Panc1 (cell line): ENCODE data around the gene SNPH. TPM values are rescaled to one million over a fixed set of nuclear protein-coding genes. Genes with fewer than 3 reads are reported as not detected.
"Not testable (repeated sequence)": the region's sequence is repeated elsewhere in the genome, so short reads cannot be mapped to it uniquely, and the experiment has no call there.

Source experiments
- ATAC-seq: fragments of 200-7000 bp; cut with Tn5 transposase; 2 replicates; pipeline ENCODE4 v1.9.1; 2020; ENCODE audit warnings: mild to moderate bottlenecking, moderate library complexity
- BruUV-seq: library from RNA; stranded (reverse); fragments of 400-500 nt; replicated peaks from 2 replicates; lab custom pipeline; 2021; lab: Mats Ljungman, UMichigan
- CTCF ChIA-PET: fragments of 300-600 bp; sonication (Branson Sonifier 250); formaldehyde crosslinking; loops from one replicate; lab custom pipeline; 2022; ENCODE audit warnings: antibody characterized with exemption; lab: Charles Lee
- POLR2A ChIA-PET: fragments of 300-600 bp; sonication (Branson Sonifier 250); formaldehyde crosslinking; loops from one replicate; lab custom pipeline; 2022; ENCODE audit warnings: antibody characterized with exemption; lab: Charles Lee
- DNase-seq: peaks from one replicate; pipeline ENCODE4 v3.0.0-alpha.2; 2010; ENCODE audit warnings: low read depth, low spot score
- H3K27ac ChIP-seq: 2 replicates; pipeline ENCODE4 v1.5.1; 2011; ENCODE audit warnings: mild to moderate bottlenecking, low read length, inconsistent platforms
- H3K27me3 ChIP-seq: fragments of 200-500 bp; sonication (Bioruptor generic); 2 replicates; pipeline ENCODE4 v1.6.0; 2014; ENCODE audit warnings: low read length, inconsistent platforms; ENCODE audit not compliant: control insufficient read depth, insufficient read depth
- H3K36me3 ChIP-seq: fragments of 200-500 bp; sonication (Bioruptor generic); 2 replicates; pipeline ENCODE4 v1.5.1; 2014; ENCODE audit warnings: inconsistent platforms, mild to moderate bottlenecking, low read length, moderate library complexity; ENCODE audit not compliant: control insufficient read depth, insufficient read depth
- H3K4me1 ChIP-seq: 2 replicates; pipeline ENCODE4 v1.5.1; 2011; ENCODE audit warnings: inconsistent platforms, mild to moderate bottlenecking, low read length, moderate library complexity; ENCODE audit not compliant: control insufficient read depth, insufficient read depth
- H3K4me3 ChIP-seq, 2 experiments: 2 replicates each; pipeline ENCODE4 v1.5.1; 2011 to 2012; ENCODE audit warnings: low read depth in 2 of 2, low read length in 2 of 2, mild to moderate bottlenecking in 2 of 2, inconsistent platforms in 1 of 2, moderate library complexity in 1 of 2
- H3K9me3 ChIP-seq: fragments of 200-500 bp; sonication (Bioruptor generic); 2 replicates; pipeline ENCODE4 v1.5.1; 2014; ENCODE audit warnings: low read depth, mild to moderate bottlenecking, inconsistent platforms, low read length, moderate library complexity; ENCODE audit not compliant: control insufficient read depth, insufficient read depth
- CTCF ChIP-seq: fragments of 450-650 bp; IDR thresholded peaks from 2 replicates; pipeline ENCODE4 v1.5.1; 2017; ENCODE audit warnings: mild to moderate bottlenecking
- POLR2AphosphoS5 ChIP-seq: IDR thresholded peaks from 2 replicates; pipeline ENCODE4 v1.6.1; 2012; ENCODE audit warnings: mild to moderate bottlenecking, low read depth, low read length, moderate library complexity
- SIN3A ChIP-seq: IDR thresholded peaks from 2 replicates; pipeline ENCODE4 v1.6.1; 2012; ENCODE audit warnings: low read depth, mild to moderate bottlenecking, low read length, moderate library complexity, borderline replicate concordance; ENCODE audit not compliant: insufficient read depth
- TCF7L2 ChIP-seq: IDR thresholded peaks from 2 replicates; pipeline ENCODE4 v1.6.1; 2011; ENCODE audit warnings: mild to moderate bottlenecking, low read depth, low read length, inconsistent platforms
- in situ Hi-C: cut with HindIII; loops from 2 replicates; pipeline ENCODE4 v1.10.0; 2016; ENCODE audit warnings: low sequenced_read_pairs, low pct_unique_long_range_greater_than_20kb
- intact Hi-C: fragments of 100-400 bp; cut with micrococcal nuclease; formaldehyde crosslinking; loops from one replicate; pipeline ENCODE4 v1.10.0; 2022; ENCODE audit not compliant: unreplicated experiment
- total RNA-seq: library from RNA; stranded (reverse); gene quantifications from one replicate; pipeline ENCODE4 v1.2.1, GENCODE V29; 2021; ENCODE audit not compliant: unreplicated experiment
- TF ChIP-seq, protein P1 (sequence below), 2 experiments: IDR thresholded peaks; 2 replicates each; pipeline ENCODE4 v1.6.1; 2011 to 2012; ENCODE audit warnings: low read depth in 2 of 2, control low read depth in 1 of 2, low read length in 1 of 2, mild to moderate bottlenecking in 1 of 2, moderate library complexity in 1 of 2; ENCODE audit not compliant: insufficient read depth in 1 of 2

Gene SNPH
- total RNA-seq, 1 experiment from 2014 or later, result 6.4 TPM

DNA sequence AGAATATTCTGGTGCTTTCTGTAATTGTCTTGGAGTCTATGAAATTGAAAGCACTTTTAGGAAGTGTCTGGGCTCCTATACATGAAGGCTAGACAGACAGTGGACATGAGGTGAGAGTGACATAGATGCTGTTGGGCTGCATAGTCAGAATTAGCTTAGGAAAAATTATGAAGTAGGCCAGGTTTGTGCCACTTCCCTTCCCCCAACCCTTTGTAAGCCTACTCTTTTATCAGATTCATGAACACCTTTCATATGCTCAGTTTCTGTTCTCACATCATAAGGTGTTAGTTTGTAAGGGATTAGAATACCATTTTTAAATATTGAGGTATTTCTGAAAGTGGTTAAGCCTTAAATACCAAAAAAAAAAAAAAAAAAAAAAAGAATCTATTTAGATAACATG is 18.4 kb upstream of the SNPH start:
- Histone ChIP-seq H3K4me1 (no peaks in the 10 kb centered on the region), H3K27me3 (no peaks in the 10 kb centered on the region), H3K36me3 (no peaks in the 10 kb centered on the region), H3K9me3 (no peaks in the 10 kb centered on the region), H3K4me3 (no peak overlapping the region), H3K27ac (no peak overlapping the region)
- intact Hi-C loops, result no loop called here
- ATAC-seq (no peak), DNase-seq (no peak)
- ChIA-PET CTCF (interaction anchor here (0.6 kb wide), 1 partner anchor 432 kb away, joined by 3 read pairs; no protein-coding TSS in a partner anchor), POLR2A (no interaction called here)
- BruUV-seq, result no TSS peak
- no peak for TF ChIP-seq POLR2AphosphoS5
- TF ChIP-seq SIN3A, result no peak
- TF ChIP-seq CTCF, result no peak
- TF ChIP-seq, protein P1, sequence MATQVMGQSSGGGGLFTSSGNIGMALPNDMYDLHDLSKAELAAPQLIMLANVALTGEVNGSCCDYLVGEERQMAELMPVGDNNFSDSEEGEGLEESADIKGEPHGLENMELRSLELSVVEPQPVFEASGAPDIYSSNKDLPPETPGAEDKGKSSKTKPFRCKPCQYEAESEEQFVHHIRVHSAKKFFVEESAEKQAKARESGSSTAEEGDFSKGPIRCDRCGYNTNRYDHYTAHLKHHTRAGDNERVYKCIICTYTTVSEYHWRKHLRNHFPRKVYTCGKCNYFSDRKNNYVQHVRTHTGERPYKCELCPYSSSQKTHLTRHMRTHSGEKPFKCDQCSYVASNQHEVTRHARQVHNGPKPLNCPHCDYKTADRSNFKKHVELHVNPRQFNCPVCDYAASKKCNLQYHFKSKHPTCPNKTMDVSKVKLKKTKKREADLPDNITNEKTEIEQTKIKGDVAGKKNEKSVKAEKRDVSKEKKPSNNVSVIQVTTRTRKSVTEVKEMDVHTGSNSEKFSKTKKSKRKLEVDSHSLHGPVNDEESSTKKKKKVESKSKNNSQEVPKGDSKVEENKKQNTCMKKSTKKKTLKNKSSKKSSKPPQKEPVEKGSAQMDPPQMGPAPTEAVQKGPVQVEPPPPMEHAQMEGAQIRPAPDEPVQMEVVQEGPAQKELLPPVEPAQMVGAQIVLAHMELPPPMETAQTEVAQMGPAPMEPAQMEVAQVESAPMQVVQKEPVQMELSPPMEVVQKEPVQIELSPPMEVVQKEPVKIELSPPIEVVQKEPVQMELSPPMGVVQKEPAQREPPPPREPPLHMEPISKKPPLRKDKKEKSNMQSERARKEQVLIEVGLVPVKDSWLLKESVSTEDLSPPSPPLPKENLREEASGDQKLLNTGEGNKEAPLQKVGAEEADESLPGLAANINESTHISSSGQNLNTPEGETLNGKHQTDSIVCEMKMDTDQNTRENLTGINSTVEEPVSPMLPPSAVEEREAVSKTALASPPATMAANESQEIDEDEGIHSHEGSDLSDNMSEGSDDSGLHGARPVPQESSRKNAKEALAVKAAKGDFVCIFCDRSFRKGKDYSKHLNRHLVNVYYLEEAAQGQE (IDR thresholded peaks at IDR 0.05; ENCODE audit: insufficient read depth in 1 of 2, low read depth in 2 of 2, low read length in 1 of 2), result no peak
- no peak for TF ChIP-seq TCF7L2
- in situ Hi-C loops, result no loop called here

GRCh38 chr20:1250282-1250681 is 15.8 kb upstream of the SNPH start:
- ATAC-seq, POLR2A ChIA-PET, H3K27ac ChIP-seq, H3K27me3 ChIP-seq, DNase-seq, CTCF ChIA-PET, H3K9me3 ChIP-seq, in situ Hi-C loops, H3K4me1 ChIP-seq, H3K36me3 ChIP-seq, intact Hi-C loops, H3K4me3 ChIP-seq, BruUV-seq: not testable (repeated sequence)

- TF ChIP-seq SIN3A, result no peak
- TF ChIP-seq CTCF, result no peak
- TF ChIP-seq, protein P1 (IDR thresholded peaks at IDR 0.05; ENCODE audit: insufficient read depth in 1 of 2, low read depth in 2 of 2, low read length in 1 of 2), result no peak
- TF ChIP-seq POLR2AphosphoS5, result no peak
- no peak for TF ChIP-seq TCF7L2
- no TSS peak for BruUV-seq
- no peaks in the 10 kb centered on the region for H3K4me1 ChIP-seq
- ATAC-seq (no peak), DNase-seq (no peak)
- no peak overlapping the region for H3K27ac ChIP-seq
- H3K4me3 ChIP-seq, result no peak overlapping the region
- intact Hi-C loops, result no loop called here
- peaks cover 2% of the 10 kb centered on the region; the same call in 1 of the 2 replicates for H3K27me3 ChIP-seq
- ChIA-PET CTCF (no interaction called here), POLR2A (no interaction called here)
- no peaks in the 10 kb centered on the region for H3K9me3 ChIP-seq
- no peaks in the 10 kb centered on the region for H3K36me3 ChIP-seq
- in situ Hi-C loops, result no loop called here
These were observed 13.7 kb upstream of the SNPH start for GRCh38 chr20:1252416-1252815.
